T-helper 22 cell (primary cell): ENCODE measurements around the gene LRWD1.
"Not testable (repeated sequence)": the region's sequence is repeated elsewhere in the genome, so short reads cannot be mapped to it uniquely, and the experiment has no call there.

Source experiments
- DNase-seq: peaks from one replicate; pipeline ENCODE4 v3.0.0-alpha.2; 2020; ENCODE audit warnings: low read depth

Gene LRWD1

GRCh38 chr7:102468478-102469350 is 3.9 kb downstream of the LRWD1 start:
- no peak for DNase-seq

- no peak for DNase-seq
Observed at GRCh38 chr7:102469351-102469971, 4.7 kb downstream of the LRWD1 start.

GRCh38 chr7:102469972-102470825 is 5.4 kb downstream of the LRWD1 start:
- no peak for DNase-seq

GRCh38 chr7:102471791-102472125 is 7.0 kb downstream of the LRWD1 start:
- no peak for DNase-seq

- no peak for DNase-seq
Observed at GRCh38 chr7:102472126-102473041, 7.6 kb downstream of the LRWD1 start.

GRCh38 chr7:102473271-102473991 is 8.6 kb downstream of the LRWD1 start:
- DNase-seq, result no peak

GRCh38 chr7:102474116-102474515 is 9.3 kb downstream of the LRWD1 start:
- not testable (repeated sequence) for DNase-seq

- DNase-seq, result not testable (repeated sequence)
Observed at GRCh38 chr7:102474736-102475435, 10.1 kb downstream of the LRWD1 start.

GRCh38 chr7:102478314-102479208 is 13.8 kb downstream of the LRWD1 start, which contains the start of gene POLR2J:
Gene POLR2J (minus strand): TSS chr7:102478922. CDS start chr7:102478860, 62 bp downstream.
- DNase-seq, result peak; percentile 60

GRCh38 chr7:102479209-102479584 is 14.4 kb downstream of the LRWD1 start:
- not testable (repeated sequence) for DNase-seq

GRCh38 chr7:102479982-102480637 is 15.3 kb downstream of the LRWD1 start:
- DNase-seq, result not testable (repeated sequence)

- DNase-seq, result not testable (repeated sequence)
Observed at GRCh38 chr7:102481962-102482361, 17.2 kb downstream of the LRWD1 start.

GRCh38 chr7:102484317-102484716 is 19.5 kb downstream of the LRWD1 start:
- DNase-seq, result not testable (repeated sequence)

GRCh38 chr7:102490529-102491075 is 25.8 kb downstream of the LRWD1 start:
- not testable (repeated sequence) for DNase-seq

GRCh38 chr7:102493220-102493935 is 28.6 kb downstream of the LRWD1 start:
- not testable (repeated sequence) for DNase-seq

- DNase-seq, result not testable (repeated sequence)
Observed at GRCh38 chr7:102494026-102494425, 29.2 kb downstream of the LRWD1 start.

- DNase-seq, result not testable (repeated sequence)
Observed at GRCh38 chr7:102494473-102495149, 29.8 kb downstream of the LRWD1 start.
